ENCODE results near the gene KCNIP1.

The KCNIP1 gene

DNA sequence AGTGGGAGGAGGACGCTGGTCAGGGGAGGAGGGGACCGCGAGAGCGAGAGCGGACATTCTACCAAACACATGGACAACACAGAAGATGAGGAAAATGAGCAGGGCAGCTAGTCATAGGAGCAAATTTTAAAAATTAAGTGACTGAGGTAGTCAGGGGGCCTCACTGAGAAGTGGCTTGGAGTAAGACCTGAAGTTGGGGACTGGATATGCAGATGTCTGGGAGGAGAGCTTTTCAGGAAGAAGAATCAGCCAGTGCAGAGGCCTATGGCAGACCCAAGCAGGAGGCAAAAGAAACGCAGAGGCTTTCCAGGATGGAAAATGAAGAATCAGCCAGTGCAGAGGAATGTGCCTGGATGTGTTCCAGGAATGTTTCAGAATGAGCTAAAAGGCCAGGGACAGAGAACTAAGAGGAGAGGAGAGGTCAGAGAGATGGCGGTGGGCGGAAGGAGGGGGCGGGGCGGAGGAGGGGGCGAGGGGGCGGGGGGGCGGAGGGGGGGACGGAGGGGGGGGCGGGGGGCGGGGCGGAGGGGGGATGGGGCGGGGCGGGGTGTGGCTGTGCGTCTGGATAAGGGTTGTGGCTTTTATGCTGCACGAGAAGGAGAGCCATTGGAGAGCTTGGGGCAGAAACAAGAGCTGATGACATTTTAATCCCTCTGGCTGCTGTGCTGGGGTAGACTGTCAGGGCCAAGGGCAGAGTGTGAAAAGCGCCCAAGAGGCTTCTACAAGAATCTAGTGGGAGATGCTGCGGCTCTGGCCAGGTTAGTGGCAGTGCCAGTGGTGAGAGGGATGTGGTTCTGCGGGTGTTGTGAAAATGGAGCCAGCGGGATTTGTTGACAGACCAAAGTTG is 129.6 kb downstream of the KCNIP1 start:
- DNase-seq (ENCODE audit: low spot score): peak; percentile 79
- Histone ChIP-seq H2BK5ac (ENCODE audit: low read length) (no peak overlapping the region), H2BK120ac (ENCODE audit: low read depth, low read length) (no peak overlapping the region), H3K4me2 (ENCODE audit: insufficient read depth, low read length, poor library complexity, severe bottlenecking) (peak overlapping the region; percentile 90), H3K27ac (replicated peaks; ENCODE audit: low read length) (peak overlapping the region; percentile 93), H3K23ac (ENCODE audit: low read depth, low read length, poor library complexity) (no peak overlapping the region), H2BK12ac (ENCODE audit: low read length) (no peak overlapping the region), H3K9ac (ENCODE audit: low read depth, low read length, poor library complexity) (no peak overlapping the region), H4K91ac (ENCODE audit: low read depth, low read length, poor library complexity) (no peak overlapping the region), H3K4me1 (ENCODE audit: control insufficient read depth in 2 of 2, insufficient read depth in 1 of 2, low read depth in 1 of 2, low read length in 2 of 2) (peaks cover 5 to 14% of the 10 kb centered on the region in 2 donors), H3K4me3 (ENCODE audit: low read length in 2 of 2) (peak overlapping the region; percentile 50 to 70), H4K8ac (ENCODE audit: low read depth, low read length) (no peak overlapping the region), H3K18ac (ENCODE audit: low read length) (peak overlapping the region; percentile 68), H2AK5ac (ENCODE audit: low read depth, low read length) (no peak overlapping the region), H3K14ac (ENCODE audit: low read length) (no peak overlapping the region), H3K36me3 (replicated peaks in 1 of 2; ENCODE audit: control insufficient read depth in 2 of 2, insufficient read depth in 2 of 2, low read length in 2 of 2) (no peaks in the 10 kb centered on the region), H2AFZ (ENCODE audit: low read length) (peak overlapping the region; percentile 95), H3K4ac (ENCODE audit: low read length) (no peak overlapping the region), H2BK15ac (ENCODE audit: low read length) (no peak overlapping the region), H3K27me3 (ENCODE audit: control insufficient read depth in 3 of 3, insufficient read depth in 3 of 3, low read depth in 1 of 3, low read length in 3 of 3) (peaks cover 0 to 3% (median 0%) of the 10 kb centered on the region in 3 experiments), H3K9me3 (replicated peaks in 1 of 2; ENCODE audit: control insufficient read depth in 2 of 2, insufficient read depth in 1 of 2, low read depth in 1 of 2, low read length in 2 of 2) (no peaks in the 10 kb centered on the region), H3K79me1 (ENCODE audit: low read depth, low read length) (no peaks in the 10 kb centered on the region)
- WGBS, 2 donors (ENCODE audit: extremely low coverage in 2 of 2, insufficient read length in 2 of 2, insufficient replicate concordance in 1 of 2): no CpG with 5 or more reads among the region's 25 CpGs

DNA sequence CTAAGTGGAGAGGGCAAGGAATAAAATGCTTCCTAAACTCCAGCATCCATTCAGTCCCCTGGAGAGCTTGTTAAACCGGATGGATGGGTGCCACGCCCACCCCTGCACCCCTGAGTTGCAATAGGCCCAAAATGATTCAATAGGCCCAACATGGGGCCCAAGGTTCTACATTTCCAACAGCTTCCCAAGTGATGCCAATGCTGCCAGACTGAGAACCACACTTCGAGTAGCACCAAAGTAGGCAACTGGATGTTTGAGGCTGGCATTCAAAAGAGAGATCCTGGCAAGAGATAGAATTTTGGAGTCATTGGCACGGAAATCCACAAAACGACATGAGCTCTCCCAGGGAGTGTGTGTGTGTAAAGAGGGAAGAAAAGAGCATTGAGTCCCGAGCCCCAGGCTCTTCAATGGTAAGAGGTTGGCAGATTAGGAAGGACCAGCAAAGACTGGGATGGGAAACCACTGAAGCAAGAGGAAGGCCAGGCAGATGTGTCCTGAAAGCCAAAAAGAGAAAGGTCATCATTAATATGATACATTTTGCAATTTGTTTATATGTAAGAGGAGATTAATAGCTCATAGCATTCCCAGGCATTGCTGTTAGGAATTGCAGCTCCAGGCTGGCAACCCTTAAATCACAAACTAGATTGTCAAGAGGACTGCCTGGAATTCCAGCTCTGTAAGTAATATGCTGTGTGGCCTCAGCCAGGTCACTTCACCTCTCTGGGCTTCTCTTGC is 130.6 kb downstream of the KCNIP1 start:
- Histone ChIP-seq H3K4me3 (ENCODE audit: low read length in 2 of 2) (peak overlapping the region in 1 of 2 donors; percentile 19), H3K23ac (ENCODE audit: low read depth, low read length, poor library complexity) (no peak overlapping the region), H3K4me1 (ENCODE audit: control insufficient read depth in 2 of 2, insufficient read depth in 1 of 2, low read depth in 1 of 2, low read length in 2 of 2) (peaks cover 5 to 14% of the 10 kb centered on the region in 2 donors), H3K4ac (ENCODE audit: low read length) (no peak overlapping the region), H2BK120ac (ENCODE audit: low read depth, low read length) (no peak overlapping the region), H3K27me3 (ENCODE audit: control insufficient read depth in 3 of 3, insufficient read depth in 3 of 3, low read depth in 1 of 3, low read length in 3 of 3) (no peaks in the 10 kb centered on the region), H2BK5ac (ENCODE audit: low read length) (no peak overlapping the region), H3K4me2 (ENCODE audit: insufficient read depth, low read length, poor library complexity, severe bottlenecking) (peak overlapping the region; percentile 14), H4K8ac (ENCODE audit: low read depth, low read length) (no peak overlapping the region), H2AFZ (ENCODE audit: low read length) (no peak overlapping the region), H3K9ac (ENCODE audit: low read depth, low read length, poor library complexity) (no peak overlapping the region), H3K36me3 (replicated peaks in 1 of 2; ENCODE audit: control insufficient read depth in 2 of 2, insufficient read depth in 2 of 2, low read length in 2 of 2) (no peaks in the 10 kb centered on the region), H3K9me3 (replicated peaks in 1 of 2; ENCODE audit: control insufficient read depth in 2 of 2, insufficient read depth in 1 of 2, low read depth in 1 of 2, low read length in 2 of 2) (no peaks in the 10 kb centered on the region), H2AK5ac (ENCODE audit: low read depth, low read length) (no peak overlapping the region), H3K18ac (ENCODE audit: low read length) (no peak overlapping the region), H2BK12ac (ENCODE audit: low read length) (no peak overlapping the region), H2BK15ac (ENCODE audit: low read length) (no peak overlapping the region), H3K14ac (ENCODE audit: low read length) (no peak overlapping the region), H3K79me1 (ENCODE audit: low read depth, low read length) (no peaks in the 10 kb centered on the region), H3K27ac (replicated peaks; ENCODE audit: low read length) (no peak overlapping the region), H4K91ac (ENCODE audit: low read depth, low read length, poor library complexity) (no peak overlapping the region)
- DNase-seq (ENCODE audit: low spot score): no peak
- WGBS, 2 donors (ENCODE audit: extremely low coverage in 2 of 2, insufficient read length in 2 of 2, insufficient replicate concordance in 1 of 2): no CpG with 5 or more reads among the region's 6 CpGs

DNA sequence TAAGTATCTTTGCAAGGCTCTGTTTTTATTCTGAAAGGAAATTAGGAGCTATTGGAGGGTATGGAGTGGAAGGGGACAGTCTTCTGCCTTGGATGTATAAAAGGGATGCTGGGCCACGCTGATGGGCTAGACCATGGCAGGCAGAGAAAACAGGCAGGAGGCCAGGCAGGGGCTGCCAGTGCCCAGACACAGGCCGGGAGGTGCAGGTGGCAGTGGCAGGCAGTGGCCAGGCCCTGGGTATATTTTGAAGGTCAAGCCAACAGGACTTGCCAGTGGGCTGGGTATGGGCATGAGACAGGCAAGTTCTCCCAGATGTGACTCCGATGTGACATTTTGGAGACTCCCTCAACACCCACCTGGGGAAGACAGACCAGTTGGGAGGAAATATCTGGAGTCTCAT is 131.9 kb downstream of the KCNIP1 start:
- no CpG with 5 or more reads among the region's 3 CpGs for WGBS, 2 donors (ENCODE audit: extremely low coverage in 2 of 2, insufficient read length in 2 of 2, insufficient replicate concordance in 1 of 2)
- H3K14ac ChIP-seq (ENCODE audit: low read length): no peak overlapping the region
- H2BK15ac ChIP-seq (ENCODE audit: low read length): no peak overlapping the region
- no peaks in the 10 kb centered on the region for H3K27me3 ChIP-seq (ENCODE audit: control insufficient read depth in 3 of 3, insufficient read depth in 3 of 3, low read depth in 1 of 3, low read length in 3 of 3)
- H3K9me3 ChIP-seq (replicated peaks in 1 of 2; ENCODE audit: control insufficient read depth in 2 of 2, insufficient read depth in 1 of 2, low read depth in 1 of 2, low read length in 2 of 2): no peaks in the 10 kb centered on the region
- H3K27ac ChIP-seq (replicated peaks; ENCODE audit: low read length): no peak overlapping the region
- no peak for DNase-seq (ENCODE audit: low spot score)
- no peak overlapping the region for H2AK5ac ChIP-seq (ENCODE audit: low read depth, low read length)
- no peaks in the 10 kb centered on the region for H3K36me3 ChIP-seq (replicated peaks in 1 of 2; ENCODE audit: control insufficient read depth in 2 of 2, insufficient read depth in 2 of 2, low read length in 2 of 2)
- no peak overlapping the region for H2BK12ac ChIP-seq (ENCODE audit: low read length)
- peaks cover 5 to 14% of the 10 kb centered on the region in 2 donors for H3K4me1 ChIP-seq (ENCODE audit: control insufficient read depth in 2 of 2, insufficient read depth in 1 of 2, low read depth in 1 of 2, low read length in 2 of 2)
- H4K8ac ChIP-seq (ENCODE audit: low read depth, low read length): no peak overlapping the region
- H3K4me2 ChIP-seq (ENCODE audit: insufficient read depth, low read length, poor library complexity, severe bottlenecking): no peak overlapping the region
- H2BK5ac ChIP-seq (ENCODE audit: low read length): no peak overlapping the region
- H3K23ac ChIP-seq (ENCODE audit: low read depth, low read length, poor library complexity): no peak overlapping the region
- no peak overlapping the region for H2AFZ ChIP-seq (ENCODE audit: low read length)
- H3K9ac ChIP-seq (ENCODE audit: low read depth, low read length, poor library complexity): no peak overlapping the region
- H3K79me1 ChIP-seq (ENCODE audit: low read depth, low read length): no peaks in the 10 kb centered on the region
- H3K18ac ChIP-seq (ENCODE audit: low read length): no peak overlapping the region
- H3K4ac ChIP-seq (ENCODE audit: low read length): no peak overlapping the region
- H3K4me3 ChIP-seq (ENCODE audit: low read length in 2 of 2): no peak overlapping the region
- no peak overlapping the region for H4K91ac ChIP-seq (ENCODE audit: low read depth, low read length, poor library complexity)
- no peak overlapping the region for H2BK120ac ChIP-seq (ENCODE audit: low read depth, low read length)

DNA sequence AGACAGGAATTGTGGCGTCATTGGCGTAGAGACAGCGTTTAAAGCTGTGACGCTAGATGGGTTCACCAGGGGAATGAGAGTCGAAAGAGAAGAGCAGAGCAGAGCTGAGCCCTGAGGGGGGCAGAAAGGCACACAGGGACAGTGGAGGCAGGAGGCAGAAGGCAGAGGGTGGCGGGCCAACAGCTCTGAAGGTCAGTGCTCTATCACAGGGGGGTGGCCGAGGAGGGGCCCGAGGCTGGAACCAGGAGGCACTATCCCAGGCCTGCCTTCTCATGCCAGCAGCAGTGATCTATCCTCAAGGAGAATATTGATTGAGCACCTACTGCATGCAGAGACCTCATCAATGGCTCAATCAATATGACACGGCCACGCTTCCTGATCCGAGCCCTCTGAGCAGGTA is 132.4 kb downstream of the KCNIP1 start:
- Histone ChIP-seq H3K79me1 (ENCODE audit: low read depth, low read length) (no peaks in the 10 kb centered on the region), H2BK12ac (ENCODE audit: low read length) (no peak overlapping the region), H2BK120ac (ENCODE audit: low read depth, low read length) (no peak overlapping the region), H2BK5ac (ENCODE audit: low read length) (no peak overlapping the region), H3K18ac (ENCODE audit: low read length) (no peak overlapping the region), H4K91ac (ENCODE audit: low read depth, low read length, poor library complexity) (no peak overlapping the region), H3K9ac (ENCODE audit: low read depth, low read length, poor library complexity) (no peak overlapping the region), H3K23ac (ENCODE audit: low read depth, low read length, poor library complexity) (no peak overlapping the region), H2AFZ (ENCODE audit: low read length) (no peak overlapping the region), H3K27me3 (ENCODE audit: control insufficient read depth in 3 of 3, insufficient read depth in 3 of 3, low read depth in 1 of 3, low read length in 3 of 3) (no peaks in the 10 kb centered on the region), H3K4me1 (ENCODE audit: control insufficient read depth in 2 of 2, insufficient read depth in 1 of 2, low read depth in 1 of 2, low read length in 2 of 2) (peaks cover 5 to 14% of the 10 kb centered on the region in 2 donors), H3K9me3 (replicated peaks in 1 of 2; ENCODE audit: control insufficient read depth in 2 of 2, insufficient read depth in 1 of 2, low read depth in 1 of 2, low read length in 2 of 2) (no peaks in the 10 kb centered on the region), H4K8ac (ENCODE audit: low read depth, low read length) (no peak overlapping the region), H3K14ac (ENCODE audit: low read length) (no peak overlapping the region), H3K27ac (replicated peaks; ENCODE audit: low read length) (no peak overlapping the region), H3K4me3 (ENCODE audit: low read length in 2 of 2) (no peak overlapping the region), H3K4me2 (ENCODE audit: insufficient read depth, low read length, poor library complexity, severe bottlenecking) (no peak overlapping the region), H3K36me3 (replicated peaks in 1 of 2; ENCODE audit: control insufficient read depth in 2 of 2, insufficient read depth in 2 of 2, low read length in 2 of 2) (no peaks in the 10 kb centered on the region), H2BK15ac (ENCODE audit: low read length) (no peak overlapping the region), H2AK5ac (ENCODE audit: low read depth, low read length) (no peak overlapping the region), H3K4ac (ENCODE audit: low read length) (no peak overlapping the region)
- no peak for DNase-seq (ENCODE audit: low spot score)
- no CpG with 5 or more reads among the region's 11 CpGs for WGBS, 2 donors (ENCODE audit: extremely low coverage in 2 of 2, insufficient read length in 2 of 2, insufficient replicate concordance in 1 of 2)

All from neuronal stem cell (in vitro differentiated cells).